Femur (tissue), 1 donor: Measurements from ENCODE around the gene PLXNB1.
"Not testable (repeated sequence)": the region's sequence is repeated elsewhere in the genome, so short reads cannot be mapped to it uniquely, and the experiment has no call there.

ENCODE experiments used
- DNase-seq: peaks from one replicate; pipeline ENCODE4 v3.0.0-alpha.2; 2017

PLXNB1 gene

DNA sequence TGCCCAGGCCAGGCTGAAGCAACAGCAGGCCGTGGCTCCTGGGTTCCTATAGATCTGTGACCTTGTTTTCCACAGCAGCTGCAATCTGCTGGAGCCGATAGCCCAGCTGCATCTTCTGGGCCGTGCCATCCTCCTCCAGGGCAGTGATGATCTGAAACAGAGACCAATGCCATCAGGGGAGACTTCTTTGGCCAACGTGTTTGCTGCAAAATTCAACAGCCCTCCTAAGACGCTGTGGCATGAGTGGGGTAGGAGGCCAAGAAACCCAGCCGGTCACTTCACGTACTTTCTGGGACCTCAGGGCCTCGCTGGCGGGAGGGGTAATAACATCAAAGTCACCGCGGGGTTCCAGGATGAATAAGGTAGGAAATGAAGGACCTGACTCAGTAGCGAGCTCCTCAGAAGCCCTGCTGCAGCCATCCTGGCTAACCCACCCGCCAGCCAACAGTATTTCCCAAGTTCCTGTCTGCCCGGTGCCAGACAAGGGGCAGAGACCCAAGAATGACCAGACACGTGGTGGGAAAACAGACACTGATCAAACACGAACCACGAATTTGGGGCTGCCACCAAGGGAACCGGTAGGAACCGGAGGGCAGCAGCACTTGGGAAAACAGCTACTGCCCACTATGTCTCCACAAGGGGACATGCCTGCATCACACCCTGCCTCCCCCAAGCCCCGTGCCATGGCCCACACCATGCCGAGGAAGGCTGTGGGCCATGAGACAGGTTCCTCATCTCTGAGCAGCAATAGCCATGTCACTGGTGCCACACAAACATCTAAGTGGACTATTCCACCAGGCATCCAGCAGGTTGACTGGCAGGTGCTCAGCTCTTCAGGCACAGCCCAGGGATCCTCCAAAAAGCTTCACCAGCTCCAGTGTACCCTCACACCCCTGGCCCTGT is 25.2 kb downstream of the PLXNB1 start:
- peak; percentile 16 for DNase-seq

DNA sequence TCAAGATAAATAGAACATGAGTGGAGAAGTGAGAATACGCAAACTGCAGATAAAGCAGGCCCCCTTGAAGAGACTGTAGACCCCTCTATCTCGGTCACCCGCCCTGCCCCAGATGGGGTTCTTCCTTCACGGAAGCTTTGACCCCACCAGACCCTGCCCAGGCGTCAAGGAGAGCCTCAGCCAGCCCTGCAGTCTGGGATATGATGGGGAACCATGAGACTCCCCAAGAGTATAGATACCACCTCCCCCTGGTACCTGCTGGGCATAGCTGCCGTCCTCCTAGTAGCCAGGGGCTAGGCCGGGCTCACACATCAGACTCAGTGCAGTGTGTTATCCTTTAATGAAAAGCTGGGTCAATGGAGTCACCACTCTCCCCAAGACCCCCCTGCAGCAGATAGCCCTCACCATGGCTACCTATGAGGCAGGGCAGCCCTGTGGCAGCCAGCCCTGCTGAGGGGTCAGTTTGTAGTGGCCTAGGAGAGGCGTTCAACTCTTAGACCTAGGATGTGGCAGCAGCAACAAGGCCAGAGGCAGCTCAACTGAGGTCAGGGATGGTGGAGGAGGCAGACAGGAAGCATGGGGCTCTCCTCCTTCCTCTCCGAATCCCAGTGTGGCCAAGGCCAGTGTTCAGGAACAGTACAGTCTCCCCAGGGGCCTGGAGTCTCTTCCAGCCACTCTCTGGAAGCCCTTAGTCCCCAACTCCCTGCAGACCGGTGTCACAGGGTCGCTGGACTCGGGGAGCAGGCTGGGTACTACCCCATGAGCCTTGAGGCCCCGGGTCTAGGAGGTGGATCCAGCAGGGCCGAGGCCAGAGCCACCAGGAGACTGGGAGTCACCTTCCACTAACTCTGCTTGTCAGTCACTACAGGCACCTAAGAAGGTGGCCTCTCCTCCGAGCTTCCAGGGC is 26.1 kb downstream of the PLXNB1 start:
- no peak for DNase-seq

DNA sequence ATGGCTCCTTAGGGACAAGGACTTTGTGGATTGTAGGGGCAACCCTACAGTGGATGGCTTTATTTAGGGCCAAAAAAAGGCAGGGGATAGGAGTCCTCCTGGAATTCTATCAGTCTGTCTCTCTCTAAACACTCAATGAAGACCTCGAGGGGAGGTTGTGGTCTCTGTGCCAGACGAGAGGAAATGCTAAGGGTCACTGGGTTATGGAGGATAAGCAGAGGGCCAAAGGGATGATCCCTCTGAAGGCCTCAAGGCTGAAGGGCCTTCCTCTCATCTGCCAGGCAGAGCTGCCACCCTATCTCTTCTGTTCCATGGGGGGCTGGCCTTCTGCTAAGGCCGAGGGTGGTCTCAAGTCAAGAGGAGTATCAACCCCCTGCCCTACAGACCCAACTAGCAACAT is 27.0 kb downstream of the PLXNB1 start:
- DNase-seq = no peak

DNA sequence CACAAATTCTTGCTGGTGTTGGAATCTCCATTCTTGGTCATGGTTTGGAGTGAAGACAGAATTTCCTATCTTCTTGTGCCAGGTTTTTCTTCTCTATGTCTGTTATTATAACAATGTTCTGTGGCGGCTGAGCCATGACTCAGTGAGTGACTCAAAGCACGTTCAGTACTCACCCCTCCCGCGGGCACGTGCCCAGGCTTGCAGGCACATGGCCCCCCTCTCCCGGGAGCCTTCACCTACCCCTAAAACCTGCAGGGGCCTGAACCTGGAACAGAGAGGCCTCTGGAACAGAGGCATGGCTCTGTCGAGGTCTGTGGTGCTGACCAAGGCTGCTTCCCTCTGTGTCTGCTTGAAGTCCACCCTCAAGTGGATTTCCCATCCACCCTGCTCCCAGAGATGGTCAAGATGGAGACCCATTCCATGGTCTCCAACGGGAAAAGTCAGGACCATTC is 27.6 kb downstream of the PLXNB1 start:
- peak; percentile 64 for DNase-seq

DNA sequence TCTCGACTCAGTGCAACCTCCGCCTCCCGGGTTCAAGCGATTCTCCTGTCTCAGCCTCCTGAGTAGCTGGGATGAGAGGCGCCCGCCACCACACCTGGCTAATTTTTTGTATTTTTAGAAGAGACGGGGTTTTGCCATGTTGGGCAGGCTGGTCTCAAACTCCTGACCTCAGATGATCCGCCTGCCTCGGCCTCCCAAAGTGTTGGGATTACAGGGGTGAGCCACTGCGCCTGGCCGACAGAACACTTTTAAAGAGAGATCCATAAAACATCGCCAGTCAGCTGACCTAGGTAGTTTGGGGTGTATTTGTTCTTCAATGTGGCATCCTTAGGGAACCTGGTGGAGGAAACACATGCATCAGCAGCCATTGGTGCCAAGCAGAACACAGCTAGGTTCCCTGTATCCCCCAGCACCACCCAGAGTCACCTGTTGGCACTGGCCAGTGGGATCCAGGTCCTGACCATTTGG is 28.4 kb downstream of the PLXNB1 start:
- DNase-seq = not testable (repeated sequence)

DNA sequence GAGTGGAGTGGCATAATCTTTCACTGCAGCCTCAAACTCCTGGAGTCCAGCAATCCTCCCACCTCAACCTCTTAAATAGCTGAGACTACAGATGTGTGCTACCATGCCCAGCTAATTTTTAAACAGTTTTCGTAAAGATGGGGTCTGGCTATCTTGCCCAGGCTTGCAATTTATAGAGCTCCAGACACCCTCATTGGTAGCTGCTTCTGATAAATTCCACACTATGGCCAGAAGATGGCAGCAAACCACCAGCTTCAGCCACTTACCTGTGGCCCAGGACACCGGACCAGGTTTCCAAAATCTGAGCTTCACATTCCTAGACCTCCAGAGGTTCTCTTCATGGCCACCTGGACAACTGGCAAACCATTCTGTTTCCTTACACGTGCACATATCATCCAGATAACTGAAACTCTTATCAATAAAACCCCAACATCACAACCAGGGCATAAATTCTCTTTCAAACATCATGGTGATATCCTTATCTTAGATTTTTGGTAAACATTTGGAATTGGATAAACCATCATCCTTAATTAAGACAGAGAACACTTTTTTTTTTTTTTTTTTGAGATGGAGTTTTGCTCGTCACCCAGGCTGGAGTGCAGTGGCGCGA is 29.0 kb downstream of the PLXNB1 start:
- peak; percentile 63 for DNase-seq

DNA sequence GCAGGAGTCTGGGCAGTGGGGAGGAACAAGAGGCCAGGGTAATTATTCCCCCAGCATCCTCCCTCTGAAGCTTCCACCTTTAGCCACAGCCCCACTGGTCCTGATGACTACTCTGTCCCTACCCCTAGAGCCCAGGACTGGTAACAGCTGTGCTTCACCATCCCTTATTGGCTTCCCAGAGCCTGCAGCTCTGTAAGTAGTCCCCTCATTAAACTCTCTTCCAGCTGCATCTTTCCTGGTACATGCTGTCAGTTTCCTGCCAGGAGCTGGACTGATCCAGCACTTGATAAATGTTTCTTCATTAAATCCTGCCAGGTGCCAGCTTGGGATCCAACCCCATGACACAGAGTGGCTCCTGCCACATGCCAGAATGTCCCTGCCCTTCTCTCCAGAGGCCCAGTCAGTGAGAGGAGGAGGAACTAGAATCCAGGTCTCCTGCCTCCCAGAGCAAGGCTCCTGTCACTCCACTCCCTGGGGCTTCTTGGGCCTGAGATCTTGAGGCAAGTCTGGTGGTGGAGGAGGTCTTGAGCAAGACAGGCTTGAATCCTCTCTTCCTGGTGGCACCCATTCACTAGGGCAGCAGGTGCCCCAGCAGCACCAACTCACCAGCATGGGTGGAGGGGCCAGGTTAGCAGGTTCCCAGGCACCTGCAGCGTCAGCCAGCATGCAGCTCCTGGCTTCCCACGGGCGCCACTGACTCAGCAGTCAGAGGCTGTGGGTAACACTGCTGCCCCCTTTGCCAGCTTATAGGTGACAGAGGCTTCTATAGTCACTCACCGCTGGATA is 30.3 kb downstream of the PLXNB1 start:
- peak; percentile 17 for DNase-seq

DNA sequence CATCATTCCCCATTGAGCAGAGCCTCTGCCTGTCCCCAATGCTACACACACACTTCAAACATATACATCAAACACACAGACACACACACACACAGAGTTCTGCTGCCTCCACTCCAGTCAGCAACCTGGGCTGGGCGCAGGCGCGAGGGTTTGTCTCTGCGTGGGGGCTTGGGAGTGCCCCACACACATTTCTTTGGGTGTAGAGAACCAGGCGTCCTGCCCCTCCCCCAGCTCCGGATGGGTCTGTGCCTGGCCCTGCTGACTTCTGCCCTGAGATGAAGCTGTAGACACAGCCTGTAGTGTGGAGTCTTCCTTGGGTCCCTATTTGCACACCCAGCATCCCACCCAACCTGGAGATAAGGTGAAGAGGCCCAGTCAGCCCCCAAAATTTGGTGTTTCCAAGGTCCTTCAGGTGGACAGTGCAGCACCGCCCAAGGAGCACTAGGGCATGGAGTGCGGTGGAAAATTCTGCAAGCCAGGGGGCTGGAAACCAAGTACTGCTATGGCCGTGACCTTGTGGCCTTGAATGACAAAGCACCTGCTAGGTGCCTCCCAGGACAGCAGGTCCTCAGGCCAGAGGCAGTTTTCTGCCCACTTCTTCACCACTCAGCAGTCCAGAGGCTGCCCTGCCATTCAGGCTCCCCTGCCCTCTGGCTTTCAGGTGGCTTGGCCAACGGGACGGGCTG is 31.0 kb downstream of the PLXNB1 start:
- no peak for DNase-seq

DNA sequence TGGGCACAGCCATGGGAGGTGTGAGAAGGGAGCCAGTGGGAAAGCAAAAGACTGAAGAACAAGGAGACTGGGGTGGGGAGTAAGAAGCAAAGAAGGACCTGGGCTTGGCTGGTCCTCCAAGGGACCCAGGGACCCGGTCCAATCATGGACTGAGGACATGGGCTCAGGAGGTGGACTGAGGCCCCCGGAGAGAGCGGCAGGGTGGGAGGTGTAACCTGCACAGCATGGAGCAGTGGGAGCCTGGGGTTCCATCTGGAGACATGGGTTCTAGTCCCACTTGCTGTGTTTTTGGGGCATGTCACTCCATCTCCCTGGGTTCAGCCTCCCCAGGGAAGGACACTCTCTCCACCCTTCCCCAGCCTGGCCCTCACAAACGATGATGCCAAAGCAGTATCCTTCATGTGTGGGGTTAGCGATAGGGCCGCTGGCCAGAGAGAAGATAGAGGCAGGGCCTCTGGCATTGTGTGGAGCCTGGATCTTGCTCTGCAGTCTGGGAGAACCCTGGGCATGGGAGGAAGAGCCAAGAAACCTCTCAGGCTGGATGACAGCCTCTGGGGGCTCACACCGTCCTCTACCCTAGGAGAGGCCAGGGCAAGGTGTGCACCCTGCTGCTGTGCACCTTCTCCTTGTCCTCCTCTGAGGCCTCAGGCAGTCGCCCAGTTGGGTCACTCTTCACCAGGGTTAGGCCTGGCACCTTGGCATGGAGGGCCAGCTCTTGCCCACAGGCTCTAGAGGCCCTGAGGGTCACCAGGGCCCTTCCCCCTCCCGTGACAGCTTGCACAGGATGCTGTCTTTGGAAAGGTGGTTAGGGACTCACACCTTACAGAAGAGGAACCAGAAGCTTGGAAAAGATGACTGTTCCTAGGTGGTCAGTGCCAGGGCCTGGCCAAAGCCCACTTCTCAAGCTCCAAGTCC is 31.9 kb downstream of the PLXNB1 start:
- DNase-seq = peak; percentile 15

DNA sequence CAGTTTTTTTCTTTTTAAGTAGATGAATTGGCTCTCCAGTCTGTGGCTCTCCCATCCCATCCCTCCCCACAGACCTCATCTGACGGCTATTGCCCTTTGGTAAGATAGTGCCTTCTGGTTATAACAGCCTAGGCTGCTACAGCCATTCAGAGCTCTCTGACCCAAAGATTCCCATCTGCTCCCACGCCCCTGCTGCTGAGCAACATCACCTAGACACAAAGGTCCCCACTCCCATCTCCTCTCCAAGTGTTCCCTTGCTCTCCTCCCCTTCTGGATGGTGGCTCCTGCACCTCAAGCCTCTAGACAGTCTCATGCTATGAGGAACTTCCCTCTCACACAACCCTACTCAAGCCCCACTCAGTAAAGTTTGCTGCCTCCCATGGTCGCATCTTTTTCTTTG is 34.2 kb downstream of the PLXNB1 start:
- no peak for DNase-seq

DNA sequence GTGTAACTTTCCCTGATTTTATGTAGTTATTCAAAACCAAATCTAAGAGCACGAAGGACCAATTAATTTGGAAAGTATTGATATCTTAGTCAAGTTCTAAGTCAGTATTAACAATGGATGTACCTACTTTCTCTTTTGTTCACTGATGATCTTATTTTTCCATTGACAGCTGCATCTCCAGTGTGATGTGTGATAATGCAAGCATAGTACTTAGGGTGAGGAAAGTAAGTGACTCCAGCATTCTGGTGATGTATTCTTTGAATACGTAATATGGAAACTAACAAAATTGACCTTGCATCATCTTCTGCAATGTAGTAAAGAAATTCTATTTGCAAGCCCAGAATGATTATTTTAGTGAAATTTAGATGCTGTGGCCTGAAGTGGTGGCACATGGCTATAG is 35.5 kb downstream of the PLXNB1 start:
- DNase-seq = no peak

DNA sequence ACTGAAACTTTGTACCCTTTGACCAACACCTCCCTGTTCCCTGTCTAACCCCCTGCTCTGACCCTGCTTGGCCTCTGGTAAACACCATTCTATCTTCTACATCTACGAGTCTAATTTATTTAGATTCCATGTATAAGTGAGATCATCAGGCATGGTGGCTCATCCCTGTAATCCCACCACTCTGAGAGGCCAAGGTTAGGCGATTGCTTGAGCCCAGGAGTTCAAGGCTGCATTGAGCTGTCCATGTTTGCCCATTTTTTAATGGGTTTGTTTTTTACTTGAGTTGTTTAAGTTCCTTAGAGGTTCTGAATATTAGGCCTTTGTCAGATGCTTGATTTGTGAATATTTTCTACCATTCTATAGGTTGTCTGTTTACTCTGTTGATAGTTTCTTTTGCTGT is 40.9 kb downstream of the PLXNB1 start:
- no peak for DNase-seq

DNA sequence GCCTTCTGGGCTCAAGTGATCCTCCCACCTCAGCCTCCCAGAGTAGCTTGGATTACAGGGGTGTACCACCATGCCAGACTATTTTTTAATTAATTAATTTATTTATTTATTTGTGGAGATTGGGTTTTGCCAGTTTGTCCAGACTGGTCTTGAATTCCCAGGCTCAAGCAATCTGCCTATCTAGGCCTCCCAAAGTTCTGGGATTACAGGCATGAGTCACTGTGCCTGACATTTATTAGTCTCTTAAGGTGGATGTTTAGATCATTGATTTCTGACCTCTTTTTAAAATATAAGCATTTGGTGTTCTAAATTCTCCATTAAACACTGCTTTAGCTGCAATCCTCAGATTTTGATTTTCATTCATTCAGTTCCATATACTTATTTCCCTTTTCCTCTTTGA is 42.3 kb downstream of the PLXNB1 start:
- DNase-seq = no peak

DNA sequence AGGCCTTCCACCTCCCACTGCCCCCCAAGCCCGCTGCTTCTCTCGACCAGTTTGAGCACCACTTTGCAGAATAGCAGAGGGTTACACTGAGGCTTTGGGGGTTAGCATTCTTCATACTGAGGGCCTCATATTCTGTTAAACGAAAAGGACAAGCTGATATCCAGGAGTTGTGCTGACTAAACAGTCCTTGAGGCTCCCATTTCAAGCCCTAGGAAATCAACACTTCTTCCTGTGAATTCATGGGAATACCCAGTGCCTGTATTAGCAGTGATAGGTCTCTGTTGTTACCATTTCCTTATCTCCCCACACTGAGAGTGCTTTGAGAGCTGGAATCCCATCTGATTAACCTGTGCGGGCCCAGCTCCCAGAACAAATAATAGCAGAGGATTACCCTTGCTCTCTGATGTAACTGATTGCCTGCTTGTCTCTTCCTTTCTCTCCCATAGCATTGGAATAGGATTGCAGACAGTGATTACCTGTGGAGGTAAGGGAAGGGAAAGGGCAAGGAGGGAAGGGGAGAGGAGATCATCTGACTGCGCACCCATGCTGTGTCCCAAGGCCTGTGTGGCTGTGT is 56.9 kb downstream of the PLXNB1 start:
- DNase-seq = no peak

DNA sequence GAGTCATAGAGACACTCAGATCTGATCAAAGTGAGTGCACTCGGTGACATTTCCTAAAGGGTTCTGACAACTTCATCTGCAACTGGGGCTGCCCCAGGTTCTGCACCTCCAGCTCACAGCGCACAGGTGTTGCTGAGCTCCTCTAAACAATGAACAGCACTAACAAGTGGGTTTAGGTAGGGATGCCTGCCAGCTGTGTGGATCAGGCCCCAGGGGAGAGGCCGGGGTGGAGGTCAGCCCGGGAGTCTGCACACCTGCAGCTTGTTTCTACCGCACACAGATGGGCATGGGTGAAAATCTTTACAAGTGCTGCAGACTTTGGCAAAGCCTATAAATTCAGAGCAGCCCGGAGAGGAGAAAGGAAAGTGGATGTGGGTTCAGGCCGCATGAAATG is 57.5 kb downstream of the PLXNB1 start:
- DNase-seq = no peak

DNA sequence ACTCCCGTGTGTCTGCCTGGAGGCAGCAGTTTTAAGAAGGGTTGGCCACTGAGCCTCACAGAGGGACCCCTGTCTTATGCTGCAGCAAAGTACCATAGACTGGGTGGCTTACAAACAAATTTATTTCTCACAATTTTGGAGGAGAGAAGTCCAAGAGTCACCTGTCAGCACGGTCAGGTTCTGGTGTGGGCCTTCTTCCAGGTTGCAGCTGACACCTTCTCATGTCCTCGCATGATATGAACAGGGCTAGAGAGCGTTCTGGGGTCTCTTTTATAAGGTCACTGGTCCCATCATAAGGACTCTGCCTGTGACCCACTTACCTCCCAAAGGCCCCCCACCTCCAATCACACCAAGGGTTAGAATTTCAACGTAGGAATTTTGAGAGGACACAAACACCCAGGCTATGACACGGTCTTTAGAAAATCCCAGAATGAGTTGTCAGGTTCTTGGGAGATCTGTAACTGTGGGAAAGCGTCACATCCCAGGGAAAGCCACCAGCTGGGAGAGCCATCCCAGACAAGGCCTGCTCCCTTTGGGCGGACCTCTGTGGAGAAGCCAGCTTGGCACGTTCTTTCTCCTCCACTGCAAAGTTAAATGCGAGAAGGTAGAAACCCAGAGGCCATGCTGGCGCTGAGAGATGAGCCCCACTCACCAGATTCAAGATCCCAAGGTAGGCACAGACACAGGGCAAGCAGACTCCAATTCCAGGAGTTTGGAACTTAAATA is 58.1 kb downstream of the PLXNB1 start, which contains the start of gene FBXW12:
TSS of gene FBXW12 (plus strand) at position 569 of the 726 bp plus-strand sequence. CDS start 549 bp downstream, outside the sequence.
- no peak for DNase-seq

DNA sequence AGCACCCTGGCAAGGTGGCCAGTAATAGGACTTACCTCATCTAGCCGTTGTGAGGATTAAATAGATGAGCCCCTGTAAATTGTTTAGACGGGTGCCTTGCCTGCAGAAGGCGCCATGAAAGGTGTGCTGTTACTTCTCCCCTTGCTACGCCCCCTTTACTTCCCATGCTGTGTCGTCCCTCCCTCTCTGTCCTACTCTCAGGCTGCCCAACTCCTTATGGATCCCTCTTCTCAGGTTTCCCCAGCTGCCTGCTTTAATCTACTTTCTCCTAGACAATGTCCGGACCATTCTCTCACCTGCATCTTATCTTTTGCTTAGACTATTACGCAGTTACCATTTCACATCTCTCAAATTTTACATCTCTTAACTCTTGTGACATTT is 59.6 kb downstream of the PLXNB1 start:
- no peak for DNase-seq

DNA sequence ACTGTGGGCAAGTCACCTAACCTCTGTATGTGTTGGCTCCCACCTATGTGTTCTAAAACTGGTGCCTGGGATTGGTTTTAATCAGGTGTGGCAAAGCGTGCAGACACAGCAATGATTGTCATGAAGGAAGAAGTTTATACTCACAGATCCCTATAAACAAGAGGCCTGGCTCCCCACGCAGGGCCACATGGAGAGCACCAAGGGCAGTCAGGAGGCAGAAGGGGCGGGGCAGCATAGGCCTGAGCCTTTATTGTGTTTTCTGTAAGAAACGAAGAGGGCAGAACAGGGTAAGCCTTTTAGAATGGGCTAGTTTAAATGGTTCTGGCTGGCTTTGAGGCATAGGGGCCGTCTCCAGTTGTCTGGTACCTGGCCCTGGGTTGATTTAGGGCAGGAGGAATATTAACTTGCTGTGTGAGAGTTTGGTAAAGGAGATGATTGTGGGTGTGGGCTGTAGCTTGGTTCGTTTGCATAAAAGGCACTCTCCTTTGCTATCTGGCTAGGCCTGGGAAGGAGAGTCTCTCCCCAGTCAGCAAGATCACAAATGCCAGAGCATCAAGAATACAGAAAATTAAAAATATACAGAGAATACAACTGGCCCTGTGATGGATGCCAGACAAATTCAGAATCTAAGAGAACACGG is 60.1 kb downstream of the PLXNB1 start:
- no peak for DNase-seq

DNA sequence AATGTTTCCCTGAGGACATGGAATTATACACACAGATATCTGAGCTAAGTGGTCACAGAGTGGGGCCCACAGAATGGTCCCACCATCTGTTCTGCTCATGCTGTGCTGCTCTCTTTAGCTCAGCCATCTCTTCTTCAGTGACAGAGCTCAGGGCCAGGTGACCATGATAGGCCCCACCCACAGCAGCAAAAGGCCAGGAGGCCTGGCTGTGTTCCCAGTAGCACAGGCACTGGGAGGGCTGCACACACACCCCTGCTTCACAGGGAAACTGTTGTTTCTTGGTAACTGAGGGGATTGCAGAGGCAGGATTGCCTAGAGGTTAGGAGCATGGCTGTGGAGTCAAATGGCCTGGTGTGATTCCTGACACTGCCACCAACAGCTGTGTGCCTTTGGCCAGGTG is 62.7 kb downstream of the PLXNB1 start:
- DNase-seq = peak; percentile 37
